ENCODE results near the gene SYT11.
A peak's percentile ranks its signal among the peaks of the same experiment; 100 is the strongest.
"Not testable (repeated sequence)": the region's sequence is repeated elsewhere in the genome, so short reads cannot be mapped to it uniquely, and the experiment has no call there.

The SYT11 gene

GRCh38 chr1:155904261-155904660 is 44.9 kb downstream of the SYT11 start:
- no peak for DNase-seq

- DNase-seq = peak; percentile 92 to 93
These were observed 50.5 kb downstream of the SYT11 start for GRCh38 chr1:155909894-155910293.

- peak; percentile 13 to 28 for DNase-seq
These were observed 51.3 kb downstream of the SYT11 start for GRCh38 chr1:155910621-155911121.

- DNase-seq = peak; percentile 92 to 93
These were observed 52.0 kb downstream of the SYT11 start, which contains the start of gene RIT1 for GRCh38 chr1:155911156-155912055. Gene RIT1, minus strand, starts transcription at chr1:155911349. Its CDS starts 588 bp downstream, at chr1:155910761.

GRCh38 chr1:155912056-155912536 is 52.7 kb downstream of the SYT11 start:
- no peak for DNase-seq

- DNase-seq = no peak
These were observed 54.8 kb downstream of the SYT11 start for GRCh38 chr1:155913969-155914757.

- DNase-seq = no peak
These were observed 59.3 kb downstream of the SYT11 start for GRCh38 chr1:155918660-155919059.

GRCh38 chr1:155919801-155920200 is 60.4 kb downstream of the SYT11 start:
- DNase-seq = no peak

GRCh38 chr1:155920717-155921116 is 61.4 kb downstream of the SYT11 start:
- no peak for DNase-seq

GRCh38 chr1:155925506-155925905 is 66.1 kb downstream of the SYT11 start:
- no peak for DNase-seq

GRCh38 chr1:155929057-155929456 is 69.7 kb downstream of the SYT11 start:
- no peak for DNase-seq

- not testable (repeated sequence) for DNase-seq
These were observed 71.4 kb downstream of the SYT11 start for GRCh38 chr1:155930725-155931124.

- DNase-seq = no peak
These were observed 72.1 kb downstream of the SYT11 start for GRCh38 chr1:155931332-155932038.

GRCh38 chr1:155932081-155932480 is 72.7 kb downstream of the SYT11 start:
- no peak for DNase-seq

GRCh38 chr1:155932487-155932886 is 73.1 kb downstream of the SYT11 start:
- DNase-seq = no peak

GRCh38 chr1:155933591-155934096 is 74.3 kb downstream of the SYT11 start:
- DNase-seq = no peak

- DNase-seq = peak; percentile 99
These were observed 74.9 kb downstream of the SYT11 start, which contains the start of gene KHDC4 for GRCh38 chr1:155934097-155934935. Gene KHDC4, minus strand, starts transcription at chr1:155934413. Its CDS starts 40 bp downstream, at chr1:155934373.
